Activated CD4-positive, alpha-beta T cell treated with anti-CD3 and anti-CD28 coated beads, Interleukin-2, Interleukin-6, amounts not matched to agents 100 ng/mL and 50 ng/mL, durations not matched to agents 16 hours and 8 hours (primary cell): ENCODE results near the gene CYTH3.

ENCODE experiments used
- DNase-seq: peaks from one replicate; pipeline ENCODE4 v3.0.0-alpha.2; 2020

CYTH3 gene

DNA sequence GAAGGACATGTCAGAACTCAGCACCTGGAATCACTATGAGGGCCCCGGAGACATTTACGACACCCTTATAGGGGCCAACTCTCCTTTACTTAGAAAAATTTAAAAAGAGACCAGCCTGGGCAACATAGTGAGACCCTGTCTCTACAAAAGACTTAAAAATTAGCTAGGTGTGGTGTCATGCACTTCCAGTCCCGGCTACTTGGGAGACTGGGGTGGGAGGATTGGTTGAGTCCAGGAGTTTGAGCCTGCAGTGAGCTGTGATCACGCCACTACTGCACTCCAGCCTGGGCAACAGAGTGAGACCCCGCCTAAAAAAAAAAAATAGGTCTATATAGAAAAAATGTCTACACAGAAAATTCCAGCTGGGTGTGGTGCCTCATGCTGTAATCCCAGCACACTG lies 7.5 kb upstream of the CYTH3 start:
- DNase-seq = no peak

DNA sequence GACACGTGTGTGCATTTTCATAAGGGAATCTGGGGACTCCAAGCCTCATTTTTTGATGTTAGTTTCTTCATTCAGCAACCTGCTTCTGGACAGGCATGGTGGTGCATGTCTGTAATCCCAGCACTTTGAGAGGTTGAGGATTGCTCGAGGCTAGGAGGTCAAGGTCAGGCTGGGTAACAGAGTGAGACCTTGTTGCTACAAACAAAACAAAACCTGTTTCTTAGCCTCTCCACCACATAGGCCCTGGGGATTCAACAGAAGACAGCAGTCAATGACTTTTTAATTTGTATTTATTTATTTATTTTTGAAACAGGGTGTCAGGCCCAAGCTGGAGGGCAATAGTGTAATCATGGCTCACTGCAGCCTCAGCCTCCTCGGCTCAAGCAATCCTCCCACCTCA lies 6.9 kb upstream of the CYTH3 start:
- DNase-seq = no peak

DNA sequence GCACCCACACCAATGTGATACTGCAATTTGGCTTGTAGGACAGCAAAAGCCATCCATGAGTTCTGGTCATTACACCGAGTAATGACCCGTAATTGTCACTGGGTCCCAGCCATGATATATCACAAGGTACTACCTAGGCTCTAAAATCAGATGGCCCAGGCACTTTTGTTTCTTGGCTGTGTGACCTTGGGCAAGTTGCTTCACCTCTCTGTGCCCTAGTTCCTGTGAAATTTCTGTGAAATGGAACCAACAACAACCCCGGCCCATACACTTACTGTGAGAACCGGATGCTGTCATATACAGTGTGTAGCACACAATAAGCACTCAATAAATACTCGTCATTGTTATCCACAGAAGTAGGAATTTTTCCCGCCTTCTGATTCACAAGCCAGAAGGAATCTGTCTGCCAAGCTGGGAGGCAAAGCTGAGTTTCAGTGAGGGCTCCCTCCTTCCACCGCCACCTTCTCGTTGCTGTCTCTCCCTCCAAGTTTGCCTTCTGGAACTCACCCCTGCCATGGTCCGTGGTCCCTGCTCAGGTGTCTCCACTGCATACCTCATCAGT lies 6.4 kb upstream of the CYTH3 start:
- DNase-seq = no peak

DNA sequence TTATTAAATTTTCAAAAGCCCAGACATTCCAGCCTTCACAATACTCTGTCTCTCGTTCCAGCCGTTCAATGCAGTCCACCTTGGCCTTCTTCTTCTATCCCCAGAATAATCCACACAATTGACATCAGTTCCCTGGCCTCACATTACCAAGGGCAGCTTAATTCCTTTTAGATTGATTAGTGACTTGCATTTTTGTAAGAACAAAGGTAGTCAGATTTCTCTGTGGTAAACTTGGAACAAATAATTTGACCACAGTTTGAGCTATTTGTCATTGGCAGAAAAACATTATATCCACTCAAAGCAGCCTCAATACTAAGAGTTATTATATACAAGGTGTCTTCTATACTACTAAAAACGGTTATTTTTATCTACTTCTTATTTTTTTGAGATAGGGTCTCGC lies 5.1 kb upstream of the CYTH3 start:
- no peak for DNase-seq

DNA sequence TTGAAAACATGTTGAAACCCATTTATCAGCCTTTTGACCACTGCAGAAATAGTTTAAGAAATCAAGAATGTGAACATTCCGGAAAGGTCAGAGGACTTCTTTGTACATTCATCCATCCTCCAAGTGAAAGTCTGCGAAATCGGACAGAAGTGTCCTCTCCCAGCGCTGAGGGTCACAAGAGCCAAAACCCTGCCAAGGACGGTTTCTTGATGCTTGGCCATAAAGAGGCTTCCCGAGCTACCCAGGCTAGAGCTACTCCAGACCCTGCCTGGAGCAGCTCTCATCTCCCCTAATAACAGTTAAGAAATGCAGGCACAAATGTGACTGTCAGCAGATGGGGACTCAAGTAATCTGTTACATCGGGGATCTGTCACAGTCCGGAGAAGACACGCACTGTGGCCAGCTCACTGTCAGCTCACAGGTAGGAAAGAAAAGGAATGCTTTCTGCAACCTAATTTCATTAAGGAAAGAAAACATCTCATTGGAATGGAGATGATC lies 4.5 kb upstream of the CYTH3 start:
- DNase-seq = no peak

DNA sequence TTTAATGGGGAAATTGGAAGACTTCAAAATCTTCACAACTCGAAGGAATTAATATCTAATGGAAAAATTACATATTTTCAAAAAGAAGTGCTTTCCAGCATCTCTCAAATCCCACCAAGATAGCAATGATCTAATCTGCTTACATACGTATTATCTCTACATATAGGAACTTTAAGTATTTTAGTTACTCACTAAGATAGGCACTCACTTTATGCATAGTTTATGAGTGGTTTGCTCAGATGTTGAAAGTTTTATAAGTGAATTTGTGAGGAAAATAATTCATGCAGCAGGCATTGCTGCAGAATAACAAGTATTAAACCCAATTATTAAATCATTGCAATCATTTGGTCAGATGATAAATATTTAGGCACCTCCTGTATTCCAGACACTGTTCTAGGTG lies 2.3 kb upstream of the CYTH3 start:
- no peak for DNase-seq

DNA sequence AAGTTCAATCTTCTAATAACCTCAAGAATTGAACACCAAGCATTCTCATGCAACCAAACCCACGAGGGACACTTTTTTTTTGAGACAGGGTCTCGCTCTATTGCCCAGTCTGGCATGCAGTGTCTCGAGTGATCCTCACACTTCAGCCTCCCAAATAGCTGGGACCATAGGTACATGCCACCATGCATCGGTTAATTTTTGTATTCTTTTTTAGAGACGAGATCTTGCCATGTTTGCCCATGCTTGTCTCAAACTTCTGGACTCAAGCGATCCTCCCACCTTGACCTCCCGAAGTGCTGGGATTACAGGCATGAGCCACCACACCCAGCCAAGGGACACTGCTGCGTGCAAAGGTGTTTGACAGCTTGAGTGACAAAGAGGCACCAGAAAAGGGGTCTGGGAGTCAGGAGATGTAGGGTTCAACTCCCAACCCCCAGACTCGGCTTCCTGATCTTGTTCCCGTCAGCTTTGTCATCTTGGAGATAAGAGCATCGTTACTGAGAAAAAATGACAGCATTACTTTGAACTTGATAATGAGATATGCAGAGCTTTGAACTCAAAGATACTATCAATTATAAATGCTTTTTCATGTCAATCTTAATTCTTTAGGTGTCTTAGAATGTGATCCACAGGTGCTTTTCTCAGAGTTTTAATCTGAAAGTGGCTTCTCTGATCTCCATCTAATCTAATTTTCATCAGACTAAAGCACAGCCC lies 1.6 kb upstream of the CYTH3 start:
- DNase-seq = no peak

DNA sequence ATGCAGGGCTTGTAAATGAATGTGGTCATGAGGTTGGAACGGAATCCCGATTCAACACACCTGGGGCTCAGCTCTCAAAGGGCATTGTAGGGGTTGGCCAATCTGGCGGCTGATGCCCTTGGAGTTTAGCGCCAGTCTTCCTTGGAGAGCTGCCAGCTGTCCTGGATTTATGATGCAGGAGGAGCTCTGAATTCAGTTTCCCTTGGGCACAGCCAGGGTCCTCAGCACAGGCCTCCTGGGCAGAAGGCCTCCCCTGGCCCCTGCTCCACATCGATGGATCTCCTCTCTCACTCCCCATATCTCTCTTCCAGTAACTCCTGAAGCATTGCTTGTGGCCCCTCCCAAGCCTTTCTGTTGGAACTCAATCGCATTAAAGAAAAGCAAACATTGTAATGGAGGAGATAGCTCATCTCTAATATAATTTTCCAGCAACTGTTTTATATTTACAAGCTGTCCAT lies 985 bp upstream of the CYTH3 start:
- DNase-seq = no peak

DNA sequence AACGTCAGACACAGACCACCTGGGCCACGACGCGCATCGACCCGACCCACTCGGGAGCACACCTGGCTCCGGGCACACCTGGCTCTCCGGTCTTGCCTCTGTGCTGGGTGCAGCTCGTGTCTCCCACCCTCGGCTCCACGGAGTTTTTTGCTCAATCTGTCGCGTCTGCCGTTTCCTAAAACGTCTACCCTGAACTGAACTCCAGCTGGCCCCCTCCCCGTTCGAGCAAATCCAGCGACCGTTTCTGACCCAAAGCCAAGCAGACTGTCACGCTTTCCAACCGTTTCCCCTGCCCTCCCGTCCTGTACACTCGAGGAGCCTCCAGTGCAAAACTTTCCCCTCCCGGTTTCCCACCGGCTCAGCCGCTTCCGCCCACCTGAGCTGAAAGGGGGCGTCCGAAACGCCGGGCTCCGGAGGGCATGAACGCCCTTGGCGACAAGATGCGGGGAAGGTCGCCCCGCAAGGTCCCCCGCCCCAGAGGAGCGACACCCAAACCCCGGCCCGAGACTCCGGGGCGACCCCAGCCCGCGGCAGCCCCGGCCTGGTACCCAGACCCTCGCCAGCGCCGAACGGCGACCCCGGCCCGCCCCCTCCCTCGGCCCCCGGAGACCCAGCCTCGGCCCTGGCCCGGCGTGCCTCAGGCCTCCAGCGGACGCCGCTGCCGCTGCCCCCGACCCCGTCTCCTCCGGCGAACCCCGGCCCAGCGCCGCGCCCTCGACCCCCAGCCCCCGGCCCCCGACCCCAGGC lies 557 bp downstream of the CYTH3 start:
- DNase-seq = peak; percentile 9

DNA sequence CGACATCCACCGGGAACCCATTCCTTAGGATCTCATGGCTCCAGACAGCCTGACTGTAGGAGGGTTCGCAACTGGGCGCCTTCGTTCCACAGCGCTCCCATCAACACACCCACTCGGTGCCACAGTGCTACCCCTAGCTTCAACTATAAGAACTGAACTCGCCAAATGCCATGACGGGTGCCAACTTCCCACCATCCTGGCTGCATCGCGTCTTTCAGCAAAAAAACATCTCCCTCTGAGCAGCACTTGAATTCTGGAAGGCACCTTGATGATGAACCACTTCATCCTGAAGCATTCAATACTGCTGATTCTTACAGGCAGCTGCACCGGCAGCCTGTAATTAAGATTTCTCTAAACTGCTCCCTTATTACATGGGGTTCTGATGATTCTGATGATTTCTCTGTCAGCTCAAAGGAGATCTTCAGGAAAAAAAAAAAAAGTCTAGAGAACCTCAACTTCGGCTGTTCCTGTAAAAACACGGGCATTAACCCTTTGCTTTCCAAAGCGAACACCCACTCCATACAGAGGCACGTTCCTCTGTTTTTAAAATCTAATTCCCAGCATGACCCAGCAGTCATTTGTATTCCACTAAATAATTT lies 1.3 kb downstream of the CYTH3 start:
- DNase-seq = peak; percentile 10

DNA sequence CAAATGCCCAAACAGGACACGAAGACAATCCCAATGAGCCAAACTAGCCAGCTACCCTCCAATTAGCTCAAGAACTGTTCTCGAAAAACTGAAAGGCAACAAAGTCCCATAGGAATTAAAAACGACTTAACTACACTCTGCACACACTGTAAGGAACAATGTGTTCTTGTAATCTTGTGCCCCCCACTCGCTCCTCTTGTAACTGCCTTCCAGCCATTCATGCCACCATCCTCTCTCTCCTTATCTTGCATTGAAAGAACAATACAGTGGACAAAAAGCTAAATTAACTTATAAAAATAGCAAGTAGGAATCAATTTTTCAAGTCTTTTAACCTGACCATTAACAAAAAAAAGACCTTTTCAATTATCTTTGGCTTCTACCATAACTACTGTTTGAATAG lies 2.9 kb downstream of the CYTH3 start:
- DNase-seq = no peak

DNA sequence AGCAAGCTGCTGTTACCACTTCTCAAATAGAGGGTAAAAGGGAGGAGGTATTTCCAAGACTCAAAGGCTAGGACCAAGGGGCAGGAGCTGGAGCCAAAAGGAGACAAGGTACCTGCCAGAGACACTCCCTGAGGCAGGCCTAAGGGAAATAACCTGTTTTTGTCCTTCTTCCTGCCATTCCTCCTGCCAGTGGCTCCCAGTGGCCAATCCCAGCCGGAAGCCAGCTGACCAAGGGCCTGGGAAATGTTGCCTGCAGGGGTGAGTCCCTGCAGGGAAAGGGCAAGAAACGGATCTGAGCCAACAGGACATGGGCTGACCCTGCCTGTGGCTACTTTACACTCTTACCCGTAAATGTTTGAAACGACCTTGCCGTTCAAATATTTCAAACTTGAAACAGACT lies 3.5 kb downstream of the CYTH3 start:
- DNase-seq = no peak

DNA sequence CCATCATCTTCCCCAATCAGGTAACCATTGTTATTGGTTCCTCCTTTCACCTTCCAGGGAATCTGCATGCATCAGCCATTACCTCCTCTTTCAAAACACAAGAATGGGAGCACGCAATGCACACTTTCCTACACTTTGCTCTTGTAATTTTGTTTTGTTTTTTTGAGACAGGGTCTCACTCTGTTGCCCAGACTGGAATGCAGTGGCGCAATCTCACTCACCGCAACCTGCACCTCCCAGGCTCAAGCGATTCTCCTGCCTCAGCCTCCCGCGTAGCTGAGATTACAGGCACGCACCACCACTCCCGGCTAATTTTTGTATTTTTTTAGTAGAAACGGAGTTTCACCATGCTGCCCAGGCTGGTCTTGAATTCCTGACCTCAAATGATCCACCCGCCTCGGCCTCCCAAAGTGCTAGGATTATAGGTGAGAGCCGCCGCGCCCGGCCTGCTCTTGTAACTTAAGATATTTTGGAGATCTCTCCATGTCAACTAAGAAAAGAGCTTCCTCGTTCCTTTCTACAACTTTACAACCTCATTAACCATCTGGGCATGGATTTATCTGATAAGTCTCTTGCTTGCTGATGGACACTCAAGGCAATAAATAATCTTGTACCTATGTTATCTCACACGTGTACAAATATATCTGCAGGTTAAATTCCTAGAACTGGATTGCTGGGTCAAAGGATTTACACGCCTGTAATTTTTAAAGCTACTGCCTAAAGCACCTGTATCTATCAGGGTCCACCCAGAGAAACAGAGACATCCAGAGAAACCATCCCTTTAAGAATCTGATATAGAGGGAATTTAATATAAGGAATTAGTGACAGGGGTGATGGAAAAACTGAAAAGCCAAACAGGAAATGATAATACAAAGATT lies 4.2 kb downstream of the CYTH3 start:
- DNase-seq = no peak

DNA sequence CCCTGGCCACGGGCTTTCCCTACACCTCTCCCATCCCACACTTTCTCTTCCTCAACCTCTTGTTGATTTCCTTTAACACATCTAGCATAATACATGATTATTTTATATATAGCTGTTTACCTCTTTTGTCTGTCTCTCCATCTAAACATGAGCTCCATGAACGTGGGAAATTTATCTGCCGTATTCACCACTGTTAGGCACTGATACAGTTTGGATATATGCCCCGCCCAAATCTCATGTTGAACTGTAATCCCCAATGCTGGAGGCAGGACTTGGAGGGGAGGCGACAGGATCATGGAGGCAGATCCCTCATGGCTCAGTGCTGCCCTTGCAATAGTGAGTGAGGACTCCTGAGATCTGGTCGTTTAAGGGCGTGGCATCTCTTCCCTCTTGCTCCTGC lies 5.7 kb downstream of the CYTH3 start:
- no peak for DNase-seq

DNA sequence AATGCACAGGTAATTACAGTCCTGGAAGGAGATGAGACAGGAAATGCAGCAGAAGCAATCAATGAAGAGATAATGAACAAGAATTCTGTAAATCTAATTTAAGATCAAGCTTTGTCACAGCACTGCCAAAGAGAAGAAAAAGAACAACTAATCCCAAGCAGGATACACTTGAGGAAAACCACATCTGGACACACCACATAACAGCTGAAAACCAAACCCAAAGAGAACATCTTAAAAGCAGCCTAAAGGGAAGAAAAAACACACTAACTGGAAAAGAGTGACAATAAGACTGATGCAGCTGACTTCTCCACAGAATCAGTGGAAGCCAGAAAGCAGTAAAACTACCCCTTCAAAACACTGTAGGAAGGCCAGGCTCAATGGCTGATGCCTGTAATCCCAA lies 10.2 kb downstream of the CYTH3 start:
- no peak for DNase-seq

DNA sequence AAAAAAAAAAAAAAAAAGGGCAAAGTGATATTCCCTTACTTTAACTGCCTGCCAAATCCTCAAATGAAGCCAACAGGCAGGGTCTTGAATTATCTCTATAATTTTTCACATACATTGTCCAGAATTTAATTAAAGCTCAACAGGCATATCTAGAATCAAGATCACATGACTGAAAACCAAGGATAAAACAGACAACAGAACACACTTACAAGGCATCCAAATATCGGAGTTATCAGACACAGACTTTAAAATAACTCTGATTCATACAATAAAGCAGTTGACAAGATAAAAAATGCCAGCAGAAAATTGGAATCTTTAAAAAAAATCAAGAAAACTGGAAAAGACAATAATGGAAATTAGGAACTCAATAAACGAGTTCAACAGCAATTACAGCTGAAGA lies 10.7 kb downstream of the CYTH3 start:
- DNase-seq = no peak

DNA sequence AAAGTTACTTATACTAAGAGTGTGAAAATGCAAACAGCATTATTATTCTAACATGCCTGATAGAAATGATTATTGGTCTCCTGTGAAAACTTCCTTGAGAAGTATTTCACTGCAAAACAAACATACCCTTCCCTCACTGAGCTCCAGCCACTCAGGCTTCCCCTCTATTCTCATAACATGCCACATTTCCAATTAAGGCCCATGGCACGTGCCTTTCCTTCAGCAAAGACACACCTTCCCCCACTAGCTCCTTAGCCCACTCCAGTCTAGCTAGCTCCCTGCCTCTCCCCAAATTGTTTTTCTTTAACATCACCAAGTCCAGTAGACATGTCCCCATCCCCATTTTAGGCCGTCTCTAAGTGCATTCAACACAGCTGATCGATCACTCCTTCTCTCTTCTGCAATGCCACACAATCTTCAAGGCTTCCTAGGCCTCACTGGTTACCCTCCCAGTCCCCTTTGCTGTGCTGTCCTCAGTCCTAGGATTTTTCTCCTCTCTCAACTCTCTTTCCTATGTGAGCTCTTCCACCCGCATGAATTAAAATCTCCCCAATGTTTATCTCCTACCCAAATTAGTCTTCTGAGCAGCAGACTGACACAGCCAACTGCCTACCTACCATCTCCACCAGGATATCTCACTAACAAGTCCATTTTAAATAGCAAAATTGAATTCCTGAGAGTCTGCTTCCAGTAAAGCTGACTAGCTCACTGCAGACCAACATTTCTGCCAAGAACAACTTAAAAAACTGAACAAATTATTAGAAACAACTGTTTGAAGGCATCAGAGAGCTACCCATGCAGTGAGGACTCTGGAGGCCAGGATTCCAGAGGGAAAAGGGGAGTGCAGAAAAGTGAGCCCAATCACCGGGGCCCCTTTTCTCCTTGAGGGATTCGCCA lies 11.9 kb downstream of the CYTH3 start:
- no peak for DNase-seq

DNA sequence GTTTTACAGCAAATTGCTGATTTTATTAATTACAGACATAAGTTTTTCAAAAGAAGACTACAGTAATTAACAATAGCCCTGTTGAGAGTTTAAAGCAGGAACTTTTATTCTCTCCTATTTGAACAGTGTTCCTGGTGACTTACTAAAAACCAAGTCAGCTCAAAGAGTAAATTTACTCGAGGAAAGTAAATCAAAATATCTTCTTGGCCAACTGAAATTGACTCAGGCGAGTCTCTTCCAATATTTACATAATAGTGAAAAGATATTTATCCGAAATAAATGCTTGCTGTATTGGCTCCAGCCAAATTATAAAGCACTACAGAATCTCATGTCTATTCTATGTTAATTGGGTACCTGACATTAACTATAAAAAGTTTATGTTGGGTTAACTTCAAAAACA lies 13.2 kb downstream of the CYTH3 start:
- no peak for DNase-seq

DNA sequence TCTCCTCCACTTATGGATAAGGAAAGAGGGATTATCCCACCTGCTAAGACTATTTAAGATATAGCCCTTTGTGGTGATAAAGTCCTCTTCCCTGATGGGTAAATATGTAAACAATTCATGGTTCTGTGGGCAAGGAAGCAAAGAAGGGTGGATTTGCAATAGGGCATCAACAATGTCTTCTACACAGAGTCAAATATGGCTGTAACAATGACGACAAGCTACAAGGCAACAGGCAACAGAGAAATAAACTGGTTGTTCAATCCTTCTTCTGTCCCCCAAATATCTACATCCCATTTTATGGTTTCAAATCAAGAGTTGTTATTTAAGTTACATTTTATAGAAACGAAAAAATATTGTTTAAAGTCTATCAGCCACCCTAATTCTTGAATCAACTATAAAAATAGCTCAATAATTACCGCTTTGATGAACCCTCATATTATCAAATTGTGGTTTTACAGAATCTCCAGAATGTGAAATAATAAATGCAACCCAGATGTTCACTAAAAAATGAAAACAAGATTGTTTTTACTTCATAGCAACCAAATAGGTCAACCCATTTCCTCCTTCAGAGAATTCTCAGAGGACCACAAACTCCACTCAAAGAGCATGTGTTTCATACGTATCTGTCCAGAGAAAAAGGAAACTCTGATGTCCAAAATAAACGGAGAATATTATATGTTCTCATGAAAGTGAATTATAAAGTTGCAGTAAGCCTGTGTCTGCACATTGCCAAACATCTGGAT lies 13.8 kb downstream of the CYTH3 start:
- no peak for DNase-seq

DNA sequence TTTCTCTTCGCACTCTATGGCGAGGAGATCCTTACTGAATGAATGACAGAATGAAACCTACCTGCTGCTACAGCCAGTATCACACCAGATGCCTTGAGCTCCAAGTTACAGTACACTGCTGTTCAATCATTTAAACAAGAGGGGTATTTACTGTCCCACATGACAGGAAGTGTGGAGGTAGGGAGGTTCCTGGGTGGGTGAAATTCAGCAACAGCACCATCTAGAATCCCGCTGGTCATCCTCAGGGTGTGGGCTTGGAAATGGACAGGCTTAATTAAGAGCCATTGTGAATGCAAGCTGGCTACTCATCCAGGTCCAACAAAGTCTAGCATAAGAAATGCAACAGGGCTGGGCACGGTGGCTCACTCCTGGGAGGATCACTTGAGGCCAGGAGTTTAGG lies 14.7 kb downstream of the CYTH3 start:
- no peak for DNase-seq
